Parathyroid adenoma (tissue), 2 donors: Measurements from ENCODE around the gene CELA3A.

ENCODE experiments used
- H2AFZ ChIP-seq: fragments of 300-600 bp; sonication (generic); one replicate; pipeline ENCODE4 v1.7.0; 2017; ENCODE audit warnings: antibody characterized with exemption, mild to moderate bottlenecking
- H3K27ac ChIP-seq: fragments of 300-600 bp; sonication (generic); one replicate; pipeline ENCODE4 v1.7.0; 2017
- H3K27me3 ChIP-seq: fragments of 300-600 bp; sonication (generic); one replicate; pipeline ENCODE4 v1.7.0; 2017; ENCODE audit warnings: low read length; ENCODE audit not compliant: control insufficient read depth, insufficient read depth
- H3K36me3 ChIP-seq: fragments of 300-600 bp; sonication (generic); one replicate; pipeline ENCODE4 v1.7.0; 2017; ENCODE audit warnings: low read length; ENCODE audit not compliant: control insufficient read depth, insufficient read depth
- H3K4me1 ChIP-seq: fragments of 300-600 bp; sonication (generic); one replicate; pipeline ENCODE4 v1.7.0; 2017; ENCODE audit warnings: control low read depth
- H3K4me2 ChIP-seq: fragments of 300-600 bp; sonication (generic); one replicate; pipeline ENCODE4 v1.7.0; 2017; ENCODE audit warnings: low read length
- H3K4me3 ChIP-seq: fragments of 300-600 bp; sonication (generic); one replicate; pipeline ENCODE4 v1.7.0; 2017; ENCODE audit warnings: low read depth, low read length
- H3K79me2 ChIP-seq: fragments of 300-600 bp; sonication (generic); one replicate; pipeline ENCODE4 v1.7.0; 2017; ENCODE audit warnings: control low read depth
- H3K9ac ChIP-seq: fragments of 300-600 bp; sonication (generic); one replicate; pipeline ENCODE4 v1.7.0; 2017; ENCODE audit warnings: mild to moderate bottlenecking
- H3K9me3 ChIP-seq: fragments of 300-600 bp; sonication (generic); one replicate; pipeline ENCODE4 v1.7.0; 2017; ENCODE audit warnings: low read length; ENCODE audit not compliant: control insufficient read depth
- TF ChIP-seq, protein P1 (sequence below): fragments of 300-600 bp; sonication (generic); IDR thresholded peaks from one replicate; pipeline ENCODE4 v1.7.0; 2017; ENCODE audit warnings: antibody characterized with exemption, mild to moderate bottlenecking
- donor health status: primary hyperparathyroidism.

The CELA3A gene, protein sequence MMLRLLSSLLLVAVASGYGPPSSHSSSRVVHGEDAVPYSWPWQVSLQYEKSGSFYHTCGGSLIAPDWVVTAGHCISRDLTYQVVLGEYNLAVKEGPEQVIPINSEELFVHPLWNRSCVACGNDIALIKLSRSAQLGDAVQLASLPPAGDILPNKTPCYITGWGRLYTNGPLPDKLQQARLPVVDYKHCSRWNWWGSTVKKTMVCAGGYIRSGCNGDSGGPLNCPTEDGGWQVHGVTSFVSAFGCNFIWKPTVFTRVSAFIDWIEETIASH

DNA sequence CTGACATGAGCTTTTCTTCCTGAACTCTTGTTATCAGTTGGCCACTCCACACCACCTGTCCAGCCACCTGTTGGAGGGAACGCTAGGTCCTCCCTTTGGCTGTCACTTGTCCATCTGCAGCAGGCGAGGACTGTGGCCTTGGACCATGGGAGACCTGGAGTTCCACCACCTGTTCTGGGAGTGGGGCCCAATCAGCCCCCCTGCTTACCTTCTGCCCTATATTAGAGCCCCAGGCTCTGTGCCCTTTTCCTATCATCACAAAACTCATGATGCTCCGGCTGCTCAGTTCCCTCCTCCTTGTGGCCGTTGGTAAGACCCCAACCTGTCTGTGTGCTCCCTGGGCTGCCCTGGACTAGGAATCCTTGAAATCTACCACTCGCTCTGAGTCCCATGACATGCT lies at the start of gene CELA3A:
Gene CELA3A, plus strand, starts transcription at position 249 of the 400 bp plus-strand sequence. Its CDS starts 18 bp downstream, at position 267.
- Histone ChIP-seq H3K4me3 (no peak within 1 kb of the TSS), H3K27me3 (no peaks in the 10 kb centered on the region), H3K36me3 (no peaks in the 10 kb centered on the region), H3K79me2 (no peaks in the 10 kb centered on the region), H3K4me1 (no peaks in the 10 kb centered on the region), H2AFZ (no peak within 1 kb of the TSS), H3K9ac (no peak within 1 kb of the TSS), H3K4me2 (no peak within 1 kb of the TSS), H3K27ac (no peak within 1 kb of the TSS), H3K9me3 (no peaks in the 10 kb centered on the region)
- TF ChIP-seq, protein P1, sequence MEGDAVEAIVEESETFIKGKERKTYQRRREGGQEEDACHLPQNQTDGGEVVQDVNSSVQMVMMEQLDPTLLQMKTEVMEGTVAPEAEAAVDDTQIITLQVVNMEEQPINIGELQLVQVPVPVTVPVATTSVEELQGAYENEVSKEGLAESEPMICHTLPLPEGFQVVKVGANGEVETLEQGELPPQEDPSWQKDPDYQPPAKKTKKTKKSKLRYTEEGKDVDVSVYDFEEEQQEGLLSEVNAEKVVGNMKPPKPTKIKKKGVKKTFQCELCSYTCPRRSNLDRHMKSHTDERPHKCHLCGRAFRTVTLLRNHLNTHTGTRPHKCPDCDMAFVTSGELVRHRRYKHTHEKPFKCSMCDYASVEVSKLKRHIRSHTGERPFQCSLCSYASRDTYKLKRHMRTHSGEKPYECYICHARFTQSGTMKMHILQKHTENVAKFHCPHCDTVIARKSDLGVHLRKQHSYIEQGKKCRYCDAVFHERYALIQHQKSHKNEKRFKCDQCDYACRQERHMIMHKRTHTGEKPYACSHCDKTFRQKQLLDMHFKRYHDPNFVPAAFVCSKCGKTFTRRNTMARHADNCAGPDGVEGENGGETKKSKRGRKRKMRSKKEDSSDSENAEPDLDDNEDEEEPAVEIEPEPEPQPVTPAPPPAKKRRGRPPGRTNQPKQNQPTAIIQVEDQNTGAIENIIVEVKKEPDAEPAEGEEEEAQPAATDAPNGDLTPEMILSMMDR = no peak

DNA sequence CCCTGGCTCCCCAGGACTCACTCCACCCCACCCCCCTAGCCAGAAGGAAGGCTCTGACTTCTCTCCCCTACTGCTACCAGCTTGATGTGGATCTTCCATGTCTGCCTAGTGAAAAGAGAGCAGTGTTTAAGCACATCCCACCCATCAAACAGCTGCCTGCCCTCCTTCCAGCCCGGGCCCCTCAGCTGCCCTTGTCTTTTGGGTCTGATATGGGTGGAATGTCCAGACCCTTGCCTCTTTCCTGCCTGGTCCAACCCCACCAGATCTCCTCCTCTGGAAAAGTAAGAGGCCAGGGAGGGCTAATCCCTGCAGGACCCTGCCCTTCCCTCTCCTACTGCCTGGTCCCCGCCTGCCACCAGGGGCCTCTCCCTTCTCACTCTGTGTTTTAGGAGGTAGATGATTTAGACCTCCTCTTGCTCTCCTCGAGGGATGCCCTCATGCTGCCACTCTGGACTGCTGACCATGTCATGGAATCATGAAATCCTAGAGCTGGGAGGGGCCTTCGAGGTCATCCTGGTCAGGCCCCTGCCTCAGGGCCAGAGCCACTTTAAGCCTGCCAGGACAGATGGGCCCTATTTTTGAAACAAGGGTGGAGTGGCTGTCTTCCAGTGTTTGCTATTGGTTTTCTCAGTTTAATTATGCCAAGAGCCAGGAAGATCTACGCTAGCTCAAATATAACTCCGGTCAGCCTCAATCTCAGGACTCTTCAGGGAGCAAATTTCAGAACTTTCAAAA lies 48.5 kb upstream of the CELA3A start:
- Histone ChIP-seq H3K79me2 (no peaks in the 10 kb centered on the region), H3K27ac (no peak overlapping the region), H3K27me3 (no peaks in the 10 kb centered on the region), H3K9ac (no peak overlapping the region), H3K9me3 (no peaks in the 10 kb centered on the region), H3K4me1 (peaks cover 5% of the 10 kb centered on the region), H3K4me3 (no peak overlapping the region), H3K4me2 (no peak overlapping the region), H2AFZ (no peak overlapping the region), H3K36me3 (no peaks in the 10 kb centered on the region)
- TF ChIP-seq, protein P1 = no peak

DNA sequence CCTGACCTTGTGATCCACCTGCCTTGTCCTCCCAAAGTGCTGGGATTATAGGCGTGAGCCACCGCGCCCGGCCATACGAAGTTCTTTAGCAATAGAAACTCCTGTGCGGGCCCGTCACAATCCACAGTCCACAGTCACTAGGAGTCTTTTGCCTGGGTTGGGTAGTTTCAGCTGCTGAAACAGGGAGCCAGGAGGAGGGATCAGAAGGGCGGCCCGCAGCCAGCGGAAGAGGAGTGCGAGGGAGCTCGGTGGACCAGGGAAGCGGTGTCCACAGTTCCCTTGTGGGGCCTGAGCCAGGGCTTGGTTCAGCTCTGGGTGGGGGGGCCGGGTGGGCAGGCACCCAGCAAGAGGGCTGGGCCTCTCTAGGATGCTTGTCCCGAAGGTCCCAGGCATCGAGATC lies 46.4 kb upstream of the CELA3A start:
- TF ChIP-seq, protein P1 = no peak
- Histone ChIP-seq H3K36me3 (no peaks in the 10 kb centered on the region), H3K4me3 (no peak overlapping the region), H3K4me2 (no peak overlapping the region), H3K27ac (peak overlapping the region; percentile 19), H3K27me3 (no peaks in the 10 kb centered on the region), H3K79me2 (no peaks in the 10 kb centered on the region), H3K4me1 (peaks cover 5% of the 10 kb centered on the region), H2AFZ (no peak overlapping the region), H3K9me3 (no peaks in the 10 kb centered on the region), H3K9ac (no peak overlapping the region)

DNA sequence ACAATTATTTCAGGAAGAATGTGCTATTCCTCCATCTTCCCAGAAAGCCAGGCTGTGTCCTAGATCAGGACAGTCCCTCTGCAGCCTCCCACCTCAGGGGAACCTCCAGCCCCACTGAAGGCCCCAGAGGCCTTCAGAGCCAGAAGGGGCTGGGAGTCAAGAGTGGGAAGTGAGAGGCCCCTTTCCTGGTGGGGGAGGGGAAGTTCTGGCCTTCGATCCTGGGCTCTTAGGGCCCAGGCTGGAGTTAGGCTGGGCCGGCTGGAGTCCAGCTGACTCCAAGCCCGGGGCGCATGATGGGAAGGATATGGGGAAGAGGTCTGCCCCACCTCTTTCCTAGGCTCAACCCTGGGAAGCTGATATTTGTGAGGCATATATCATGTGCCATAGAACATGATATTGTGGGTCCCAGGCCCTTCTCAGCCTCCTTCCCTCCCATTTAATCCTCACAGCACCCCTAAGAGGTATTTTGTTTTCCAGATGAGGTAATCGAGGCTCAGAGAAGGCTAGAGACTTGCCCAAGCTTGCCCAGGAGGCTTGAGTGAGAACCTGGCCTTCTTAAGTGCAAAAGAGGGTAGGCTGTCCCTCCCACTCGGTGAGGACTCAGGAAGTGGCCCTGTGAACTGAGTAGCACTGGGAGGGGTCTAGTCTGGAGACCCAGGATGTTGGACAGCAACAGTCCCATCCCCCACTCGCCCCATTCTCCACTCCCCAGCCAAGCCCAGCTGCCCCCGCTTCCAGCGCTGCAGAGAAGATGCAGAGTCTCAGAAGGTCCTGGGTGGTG lies 45.8 kb upstream of the CELA3A start:
- H3K4me2 ChIP-seq = no peak overlapping the region
- H3K4me1 ChIP-seq = peaks cover 5% of the 10 kb centered on the region
- H2AFZ ChIP-seq = no peak overlapping the region
- no peaks in the 10 kb centered on the region for H3K9me3 ChIP-seq
- H3K9ac ChIP-seq = no peak overlapping the region
- no peaks in the 10 kb centered on the region for H3K36me3 ChIP-seq
- no peak overlapping the region for H3K4me3 ChIP-seq
- H3K79me2 ChIP-seq = no peaks in the 10 kb centered on the region
- TF ChIP-seq, protein P1 = no peak
- no peaks in the 10 kb centered on the region for H3K27me3 ChIP-seq
- H3K27ac ChIP-seq = peak overlapping the region; percentile 24
